Colonic mucosa (tissue), 4 donors: Measurements from ENCODE around the gene CHMP3. TPM values are rescaled to one million over a fixed set of nuclear protein-coding genes. Genes with fewer than 3 reads are reported as not detected.

Experiments
- DNase-seq: peaks from one replicate; pipeline ENCODE4 v3.0.0-alpha.2; 2020
- H3K27ac ChIP-seq: fragments of 200-600 bp; one replicate; pipeline ENCODE4 v1.8.0; 2021
- H3K27me3 ChIP-seq: fragments of 200-600 bp; one replicate; pipeline ENCODE4 v1.8.0; 2021
- H3K36me3 ChIP-seq: fragments of 200-600 bp; one replicate; pipeline ENCODE4 v1.8.0; 2021
- H3K4me1 ChIP-seq: fragments of 200-600 bp; one replicate; pipeline ENCODE4 v1.8.0; 2021; ENCODE audit warnings: mild to moderate bottlenecking
- H3K4me3 ChIP-seq: fragments of 200-600 bp; one replicate; pipeline ENCODE4 v1.8.0; 2021
- H3K9ac ChIP-seq, 2 donors: one replicate each; pipeline ENCODE4 v1.7.0; 2013; ENCODE audit warnings: control low read depth in 2 of 2, low read depth in 2 of 2, low read length in 2 of 2
- H3K9me3 ChIP-seq: fragments of 200-600 bp; one replicate; pipeline ENCODE4 v1.8.0; 2021
- intact Hi-C: fragments of 100-400 bp; cut with DNase I; formaldehyde crosslinking; loops from one replicate; pipeline ENCODE4 v1.14.1; 2022
- total RNA-seq, 2 donors: library from RNA; stranded (reverse); fragmentation: NEBNext Ultra II Directional in 1 of 2; extraction: Animal tissue kit (Norgen Biotek cat#: 25700) in 1 of 2; gene quantifications; one replicate each; pipeline ENCODE4 v1.2.1, GENCODE V29; 2021
- TF ChIP-seq, protein P1 (sequence below): fragments of 200-600 bp; IDR thresholded peaks from one replicate; pipeline ENCODE4 v1.8.0; 2022; ENCODE audit warnings: antibody characterized with exemption, mild to moderate bottlenecking
- donor health status: healthy.
- donor health status: DM: no; HTN: no; CAD: no.
- donor health status: DM: no; HTN: no; CAD: no.

CHMP3 gene
- total RNA-seq, 2 donors from 2014 or later, result 115 to 186 TPM

DNA sequence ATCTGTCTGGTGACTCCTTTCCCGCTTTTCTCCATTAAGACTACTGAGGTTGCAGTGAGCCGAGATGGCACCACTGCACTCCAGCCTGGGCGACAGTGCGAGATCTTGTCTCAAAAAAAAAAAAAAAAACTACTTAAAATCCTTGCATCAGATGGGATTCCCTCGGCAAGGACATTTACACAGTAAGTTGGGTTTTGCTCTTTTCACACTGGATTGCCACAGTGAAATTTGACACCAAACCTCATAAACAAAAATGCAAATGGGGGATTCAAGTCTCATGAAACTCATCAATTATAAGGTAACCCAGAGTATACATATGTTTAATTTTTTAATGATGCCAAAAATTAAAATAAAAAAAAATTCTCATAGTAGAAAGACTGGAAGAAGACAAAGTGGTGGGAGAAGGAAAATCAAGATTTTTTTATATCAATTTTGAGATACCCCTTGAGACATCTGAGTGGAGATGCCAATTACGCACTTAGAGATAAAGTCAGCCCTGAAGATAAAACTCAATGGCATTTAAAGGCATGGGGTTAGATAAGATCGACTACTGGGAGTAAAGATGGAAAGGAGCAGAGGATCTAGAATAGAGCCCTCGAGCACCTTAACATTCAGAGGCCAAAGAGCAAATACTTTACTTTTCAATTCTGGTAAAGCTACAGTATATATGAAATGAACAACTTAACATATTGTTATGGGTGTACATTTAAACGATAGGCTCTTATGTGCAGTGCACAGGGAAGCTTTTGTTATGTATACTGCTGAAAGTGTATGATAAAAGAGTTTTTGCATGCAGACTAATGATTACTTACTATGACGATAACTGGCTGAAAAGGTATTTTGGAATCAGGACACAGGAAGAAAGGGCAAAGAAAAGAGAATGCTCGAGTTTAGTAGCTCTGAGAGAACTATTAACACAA lies 37.6 kb downstream of the CHMP3 start:
- H3K4me3 ChIP-seq, result no peak overlapping the region
- intact Hi-C loops, result no loop called here
- no peaks in the 10 kb centered on the region for H3K9me3 ChIP-seq
- TF ChIP-seq, protein P1, sequence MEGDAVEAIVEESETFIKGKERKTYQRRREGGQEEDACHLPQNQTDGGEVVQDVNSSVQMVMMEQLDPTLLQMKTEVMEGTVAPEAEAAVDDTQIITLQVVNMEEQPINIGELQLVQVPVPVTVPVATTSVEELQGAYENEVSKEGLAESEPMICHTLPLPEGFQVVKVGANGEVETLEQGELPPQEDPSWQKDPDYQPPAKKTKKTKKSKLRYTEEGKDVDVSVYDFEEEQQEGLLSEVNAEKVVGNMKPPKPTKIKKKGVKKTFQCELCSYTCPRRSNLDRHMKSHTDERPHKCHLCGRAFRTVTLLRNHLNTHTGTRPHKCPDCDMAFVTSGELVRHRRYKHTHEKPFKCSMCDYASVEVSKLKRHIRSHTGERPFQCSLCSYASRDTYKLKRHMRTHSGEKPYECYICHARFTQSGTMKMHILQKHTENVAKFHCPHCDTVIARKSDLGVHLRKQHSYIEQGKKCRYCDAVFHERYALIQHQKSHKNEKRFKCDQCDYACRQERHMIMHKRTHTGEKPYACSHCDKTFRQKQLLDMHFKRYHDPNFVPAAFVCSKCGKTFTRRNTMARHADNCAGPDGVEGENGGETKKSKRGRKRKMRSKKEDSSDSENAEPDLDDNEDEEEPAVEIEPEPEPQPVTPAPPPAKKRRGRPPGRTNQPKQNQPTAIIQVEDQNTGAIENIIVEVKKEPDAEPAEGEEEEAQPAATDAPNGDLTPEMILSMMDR, result no peak
- no peaks in the 10 kb centered on the region for H3K36me3 ChIP-seq
- H3K9ac ChIP-seq, result no peak overlapping the region
- DNase-seq, result no peak
- no peaks in the 10 kb centered on the region for H3K4me1 ChIP-seq
- no peak overlapping the region for H3K27ac ChIP-seq
- no peaks in the 10 kb centered on the region for H3K27me3 ChIP-seq

GRCh38 chr2:86523491-86523890 lies 39.8 kb downstream of the CHMP3 start:
- H3K36me3 ChIP-seq, result no peaks in the 10 kb centered on the region
- no peaks in the 10 kb centered on the region for H3K27me3 ChIP-seq
- no peaks in the 10 kb centered on the region for H3K4me1 ChIP-seq
- TF ChIP-seq, protein P1, result no peak
- DNase-seq, result no peak
- no peak overlapping the region for H3K27ac ChIP-seq
- H3K9ac ChIP-seq, result no peak overlapping the region
- no peak overlapping the region for H3K4me3 ChIP-seq
- no peaks in the 10 kb centered on the region for H3K9me3 ChIP-seq
- intact Hi-C loops, result no loop called here

DNA sequence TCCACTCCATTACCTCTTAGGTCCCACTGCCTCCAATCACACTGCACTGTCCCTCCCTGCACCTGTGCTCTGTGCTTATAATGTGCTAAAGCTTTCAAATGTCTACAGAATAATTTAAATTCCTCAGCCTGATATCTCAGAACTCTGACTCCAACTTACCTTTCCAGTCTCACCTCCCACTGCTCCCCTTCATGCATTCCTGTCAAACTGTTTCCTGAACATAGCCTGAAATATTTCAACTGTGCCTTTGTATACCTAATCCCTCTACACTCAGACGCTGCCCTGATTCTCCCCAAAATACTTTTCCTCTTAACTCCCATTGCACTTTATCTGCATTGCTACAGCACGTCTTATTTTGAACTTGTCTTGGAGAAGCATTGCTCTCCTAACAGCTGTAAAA lies 40.5 kb downstream of the CHMP3 start:
- DNase-seq, result no peak
- no peaks in the 10 kb centered on the region for H3K4me1 ChIP-seq
- no peaks in the 10 kb centered on the region for H3K27me3 ChIP-seq
- intact Hi-C loops, result no loop called here
- no peak overlapping the region for H3K27ac ChIP-seq
- H3K9ac ChIP-seq, result no peak overlapping the region
- H3K9me3 ChIP-seq, result no peaks in the 10 kb centered on the region
- H3K36me3 ChIP-seq, result no peaks in the 10 kb centered on the region
- no peak overlapping the region for H3K4me3 ChIP-seq
- TF ChIP-seq, protein P1, result no peak

- intact Hi-C loops, result no loop called here
- Histone ChIP-seq H3K27me3 (no peaks in the 10 kb centered on the region), H3K36me3 (no peaks in the 10 kb centered on the region), H3K4me3 (no peak overlapping the region), H3K9ac (no peak overlapping the region), H3K9me3 (no peaks in the 10 kb centered on the region), H3K27ac (no peak overlapping the region), H3K4me1 (no peaks in the 10 kb centered on the region)
- DNase-seq, result no peak
- TF ChIP-seq, protein P1, result no peak
Measured at GRCh38 chr2:86521922-86522321, 41.3 kb downstream of the CHMP3 start.

DNA sequence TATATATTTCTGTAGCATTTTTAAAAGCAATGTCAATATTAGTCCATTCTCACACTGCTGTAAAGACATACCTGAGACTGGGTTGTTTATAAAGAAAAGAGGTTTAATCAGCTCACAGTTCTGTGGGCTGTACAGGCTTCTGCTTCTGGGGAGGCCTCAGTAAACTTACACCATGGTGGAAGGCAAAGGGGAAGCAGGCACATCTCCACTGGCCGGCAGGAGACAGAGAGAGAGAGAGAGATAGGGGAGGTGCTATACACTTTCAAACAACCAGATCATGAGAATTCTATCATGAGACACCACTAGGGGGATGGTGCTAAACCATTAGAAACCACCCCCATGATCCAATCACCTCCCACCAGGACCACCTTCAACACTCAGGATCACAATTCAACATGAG lies 43.1 kb downstream of the CHMP3 start:
- H3K9me3 ChIP-seq, result no peaks in the 10 kb centered on the region
- H3K36me3 ChIP-seq, result no peaks in the 10 kb centered on the region
- TF ChIP-seq, protein P1, result no peak
- intact Hi-C loops, result no loop called here
- H3K27ac ChIP-seq, result no peak overlapping the region
- H3K4me3 ChIP-seq, result no peak overlapping the region
- H3K4me1 ChIP-seq, result no peaks in the 10 kb centered on the region
- H3K9ac ChIP-seq, result no peak overlapping the region
- no peak for DNase-seq
- H3K27me3 ChIP-seq, result no peaks in the 10 kb centered on the region
